Cardiac fibroblast (primary cell): Measurements from ENCODE around the gene GALNT18.
A peak's percentile ranks its signal among the peaks of the same experiment; 100 is the strongest.

Experiments used
- DNase-seq, 2 donors: peaks; one replicate each; pipeline versions ENCODE4 v3.0.0 to v3.0.0-alpha.2; 2010; ENCODE audit warnings: low read depth in 2 of 2
- H3K4me3 ChIP-seq, 2 donors: replicated peaks in 1 of 2; 1 replicate in 1 of 2; 2 replicates in 1 of 2; pipeline ENCODE4 v1.5.1; 2011; ENCODE audit warnings: low read depth in 2 of 2, low read length in 2 of 2, mild to moderate bottlenecking in 2 of 2, moderate library complexity in 1 of 2
- TF ChIP-seq, protein P1 (sequence below): IDR thresholded peaks from one replicate; pipeline ENCODE4 v1.5.1; 2011; ENCODE audit warnings: low read depth, mild to moderate bottlenecking, low read length, inconsistent platforms

The GALNT18 gene

DNA sequence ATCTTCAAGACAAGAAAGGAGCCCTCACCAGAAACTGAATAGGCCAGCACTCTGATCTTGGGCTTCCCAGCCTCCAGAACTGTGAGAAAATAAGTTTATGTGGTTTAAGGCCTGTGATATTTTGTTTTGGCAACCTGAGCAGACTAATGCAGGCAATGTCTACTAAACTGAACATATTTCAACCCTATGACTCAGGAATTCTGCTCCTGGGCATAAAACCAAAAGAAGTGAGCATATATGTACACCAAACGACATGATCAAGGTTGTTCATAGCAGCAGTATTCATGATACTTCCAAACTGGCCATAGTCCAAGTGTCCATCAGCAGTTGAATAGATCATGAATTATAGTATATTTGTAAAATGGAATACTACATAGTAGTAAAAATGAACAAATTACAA lies 297.7 kb downstream of the GALNT18 start:
- no peak overlapping the region for H3K4me3 ChIP-seq
- TF ChIP-seq, protein P1, sequence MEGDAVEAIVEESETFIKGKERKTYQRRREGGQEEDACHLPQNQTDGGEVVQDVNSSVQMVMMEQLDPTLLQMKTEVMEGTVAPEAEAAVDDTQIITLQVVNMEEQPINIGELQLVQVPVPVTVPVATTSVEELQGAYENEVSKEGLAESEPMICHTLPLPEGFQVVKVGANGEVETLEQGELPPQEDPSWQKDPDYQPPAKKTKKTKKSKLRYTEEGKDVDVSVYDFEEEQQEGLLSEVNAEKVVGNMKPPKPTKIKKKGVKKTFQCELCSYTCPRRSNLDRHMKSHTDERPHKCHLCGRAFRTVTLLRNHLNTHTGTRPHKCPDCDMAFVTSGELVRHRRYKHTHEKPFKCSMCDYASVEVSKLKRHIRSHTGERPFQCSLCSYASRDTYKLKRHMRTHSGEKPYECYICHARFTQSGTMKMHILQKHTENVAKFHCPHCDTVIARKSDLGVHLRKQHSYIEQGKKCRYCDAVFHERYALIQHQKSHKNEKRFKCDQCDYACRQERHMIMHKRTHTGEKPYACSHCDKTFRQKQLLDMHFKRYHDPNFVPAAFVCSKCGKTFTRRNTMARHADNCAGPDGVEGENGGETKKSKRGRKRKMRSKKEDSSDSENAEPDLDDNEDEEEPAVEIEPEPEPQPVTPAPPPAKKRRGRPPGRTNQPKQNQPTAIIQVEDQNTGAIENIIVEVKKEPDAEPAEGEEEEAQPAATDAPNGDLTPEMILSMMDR, result no peak
- peak in 1 of 2 donors; percentile 2 for DNase-seq

DNA sequence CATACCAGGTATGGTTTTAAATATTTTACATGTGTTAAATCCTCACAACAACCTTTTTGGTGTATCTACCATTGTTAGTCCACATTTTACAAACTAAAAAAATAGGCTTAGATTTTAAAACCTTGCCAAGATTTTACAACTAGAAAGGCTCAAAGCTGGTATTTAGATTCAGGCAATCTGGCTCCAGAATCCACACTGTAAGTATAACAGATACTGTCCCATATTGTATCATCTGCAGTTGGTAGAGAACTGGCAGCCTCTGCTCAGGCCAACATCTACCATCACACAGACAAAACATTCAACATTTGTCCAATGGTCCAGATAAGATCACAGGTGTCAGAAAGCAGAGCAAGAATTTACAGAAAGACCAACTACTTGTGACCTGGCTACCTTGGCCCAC lies 299.7 kb downstream of the GALNT18 start:
- no peak overlapping the region for H3K4me3 ChIP-seq
- no peak for DNase-seq
- TF ChIP-seq, protein P1, result no peak

DNA sequence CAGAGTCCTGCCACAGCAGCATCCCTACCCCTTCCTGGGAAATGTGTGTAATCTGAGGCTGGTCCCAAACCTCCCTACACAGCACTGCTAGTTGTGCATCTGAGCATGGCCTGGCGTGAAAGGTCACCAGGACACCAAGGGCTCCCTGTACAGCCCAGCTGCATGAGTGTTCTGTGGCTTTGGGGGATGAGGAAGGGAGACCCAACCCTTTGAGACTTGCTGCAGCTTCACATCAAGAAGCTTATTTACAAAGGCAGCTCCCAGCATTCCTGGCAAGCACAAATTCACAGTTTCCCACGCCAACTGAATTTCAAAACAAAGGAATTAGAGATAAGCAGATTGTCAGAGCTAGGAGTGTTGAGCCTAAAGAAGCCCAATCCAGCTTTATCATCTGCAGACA lies 301.0 kb downstream of the GALNT18 start:
- TF ChIP-seq, protein P1, result no peak
- DNase-seq, result peak in 1 of 2 donors; percentile 25
- H3K4me3 ChIP-seq, result no peak overlapping the region

DNA sequence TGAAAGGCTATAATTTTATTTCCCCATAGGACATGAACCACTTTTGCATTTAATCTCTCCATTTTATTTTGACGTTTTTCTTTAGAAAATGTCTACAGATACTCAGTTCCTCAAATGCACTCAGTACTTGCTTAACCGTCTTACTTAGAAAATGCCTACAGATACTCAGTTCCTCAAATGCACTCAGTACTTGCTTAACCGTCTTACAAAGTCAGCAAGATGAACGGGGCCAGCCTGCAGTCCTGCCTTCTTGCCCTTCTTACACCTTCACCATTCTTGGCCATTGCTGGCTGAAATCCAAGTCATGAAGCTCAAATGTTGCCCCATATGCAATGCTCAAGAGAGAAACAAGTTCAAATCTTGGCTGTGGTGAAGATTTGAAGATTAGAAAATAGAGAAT lies 302.8 kb downstream of the GALNT18 start:
- TF ChIP-seq, protein P1, result no peak
- no peak for DNase-seq
- H3K4me3 ChIP-seq, result no peak overlapping the region

DNA sequence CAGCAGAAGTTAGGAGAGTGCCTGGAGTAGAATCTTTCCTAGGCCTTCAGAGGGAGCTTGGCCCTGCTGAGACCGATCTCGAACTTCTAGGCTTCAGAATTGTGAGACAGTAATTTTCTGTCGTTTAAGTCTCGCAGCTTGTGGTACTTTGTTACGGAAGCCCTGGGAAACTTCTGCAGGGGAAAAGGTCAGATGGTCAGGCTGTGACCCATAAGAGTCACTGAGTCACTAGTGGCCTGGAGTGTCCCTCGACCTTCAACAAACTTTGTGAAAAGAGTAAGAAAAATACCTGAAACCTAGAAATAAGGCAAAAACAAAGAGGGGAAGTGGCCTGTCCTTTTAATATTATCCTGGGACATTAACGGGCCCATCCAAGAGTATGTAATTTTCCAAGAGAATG lies 303.3 kb downstream of the GALNT18 start:
- no peak overlapping the region for H3K4me3 ChIP-seq
- DNase-seq, result no peak
- TF ChIP-seq, protein P1, result no peak

DNA sequence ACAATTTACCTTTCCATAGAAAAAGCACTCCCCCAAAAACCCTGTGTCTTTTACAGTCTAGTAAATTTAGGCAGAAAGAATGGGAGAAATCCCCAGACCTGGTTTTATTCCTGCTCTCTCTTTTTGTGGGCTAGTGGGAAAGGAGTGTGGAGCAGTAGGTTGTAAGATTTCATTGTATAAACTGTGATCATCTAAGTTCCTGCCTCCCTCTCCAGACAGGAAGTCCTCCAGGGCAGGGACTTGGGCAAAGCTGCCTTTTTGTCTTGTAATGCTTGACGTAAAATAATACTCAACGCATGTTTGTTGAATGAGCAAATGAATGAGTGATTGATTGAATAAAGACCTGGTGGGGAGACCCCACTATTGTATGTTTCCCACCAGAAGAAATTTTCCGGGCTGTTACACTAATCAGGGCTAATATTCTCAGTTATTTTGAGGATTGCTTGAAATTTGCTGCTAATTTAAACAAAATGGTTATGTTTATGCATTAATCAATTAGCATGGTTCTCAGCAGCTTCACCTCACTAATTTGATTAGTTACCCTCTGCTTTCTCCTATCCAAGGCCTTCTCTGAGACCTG lies 305.1 kb downstream of the GALNT18 start:
- DNase-seq, result no peak
- TF ChIP-seq, protein P1, result no peak

DNA sequence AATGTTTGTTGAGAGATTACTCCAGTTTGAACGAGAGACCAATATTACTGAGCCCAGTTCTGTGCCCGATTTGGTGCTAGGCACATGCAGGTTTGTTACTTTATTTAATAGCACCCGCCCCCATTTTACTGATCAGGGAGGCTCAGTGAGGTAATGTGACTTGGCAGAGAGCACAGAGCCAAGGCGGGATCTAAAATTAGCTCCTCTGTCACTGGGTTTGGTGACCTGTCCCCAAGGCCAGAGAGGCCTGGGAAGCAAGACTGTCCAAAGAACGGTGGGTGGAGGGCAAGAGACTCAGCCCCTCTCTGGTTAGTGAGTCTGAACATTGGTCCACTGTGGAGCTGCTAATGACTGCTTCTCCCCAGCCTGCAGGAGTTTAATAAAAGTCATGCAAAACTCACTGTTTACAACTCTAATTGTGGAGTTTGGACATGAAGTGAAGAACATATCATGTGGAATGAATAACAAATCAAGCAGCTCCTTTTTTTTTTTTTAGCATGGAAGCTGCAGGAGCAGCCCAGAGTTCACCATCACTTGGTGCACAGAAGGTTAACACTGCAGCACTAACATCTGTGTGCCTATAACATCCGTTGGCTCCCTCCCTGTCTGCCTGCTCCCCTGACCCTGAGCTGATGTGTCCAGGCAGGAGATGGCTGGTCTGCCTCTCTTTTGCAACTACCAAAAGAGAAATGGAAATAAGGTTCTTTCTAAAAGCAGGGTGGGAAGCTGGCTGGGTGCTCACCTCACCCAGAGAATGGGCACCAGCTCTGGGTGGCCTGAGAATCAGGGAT lies 307.7 kb downstream of the GALNT18 start:
- no peak for DNase-seq
- TF ChIP-seq, protein P1, result no peak
- no peak overlapping the region for H3K4me3 ChIP-seq

More for the DNA sequence above, 305.1 kb downstream of the GALNT18 start:
- H3K4me3 ChIP-seq, result no peak overlapping the region
